ENCODE data around the gene APCDD1L.

Gene APCDD1L

DNA sequence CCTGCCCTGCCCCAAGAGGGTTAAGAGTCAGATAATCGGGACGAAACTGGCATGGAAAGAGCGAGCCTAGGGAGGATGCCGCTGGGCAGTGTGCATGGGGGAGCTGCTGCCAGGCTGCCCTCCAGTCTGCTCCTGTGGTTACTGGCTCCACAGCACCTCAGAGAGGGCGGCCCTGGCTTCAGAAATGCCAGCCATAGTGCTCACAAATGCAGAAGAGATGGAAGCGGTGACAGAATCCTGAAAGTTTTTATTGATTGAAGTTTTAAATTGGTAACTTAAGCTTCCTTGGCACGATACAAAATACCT is 68.3 kb downstream of the APCDD1L start:
- no peak overlapping the region for H3K4me3 ChIP-seq (ENCODE audit: low read length)
- peaks cover 3% of the 10 kb centered on the region for H3K36me3 ChIP-seq (ENCODE audit: control insufficient read depth, insufficient read depth, low read length)
- no peaks in the 10 kb centered on the region for H3K4me1 ChIP-seq (ENCODE audit: control insufficient read depth, insufficient read depth, low read length)
- no peaks in the 10 kb centered on the region for H3K27me3 ChIP-seq (ENCODE audit: control insufficient read depth, insufficient read depth, low read length)
- no peak overlapping the region for H3K9ac ChIP-seq (ENCODE audit: low read length)
- H3K9me3 ChIP-seq (ENCODE audit: control insufficient read depth, low read length), result no peaks in the 10 kb centered on the region

DNA sequence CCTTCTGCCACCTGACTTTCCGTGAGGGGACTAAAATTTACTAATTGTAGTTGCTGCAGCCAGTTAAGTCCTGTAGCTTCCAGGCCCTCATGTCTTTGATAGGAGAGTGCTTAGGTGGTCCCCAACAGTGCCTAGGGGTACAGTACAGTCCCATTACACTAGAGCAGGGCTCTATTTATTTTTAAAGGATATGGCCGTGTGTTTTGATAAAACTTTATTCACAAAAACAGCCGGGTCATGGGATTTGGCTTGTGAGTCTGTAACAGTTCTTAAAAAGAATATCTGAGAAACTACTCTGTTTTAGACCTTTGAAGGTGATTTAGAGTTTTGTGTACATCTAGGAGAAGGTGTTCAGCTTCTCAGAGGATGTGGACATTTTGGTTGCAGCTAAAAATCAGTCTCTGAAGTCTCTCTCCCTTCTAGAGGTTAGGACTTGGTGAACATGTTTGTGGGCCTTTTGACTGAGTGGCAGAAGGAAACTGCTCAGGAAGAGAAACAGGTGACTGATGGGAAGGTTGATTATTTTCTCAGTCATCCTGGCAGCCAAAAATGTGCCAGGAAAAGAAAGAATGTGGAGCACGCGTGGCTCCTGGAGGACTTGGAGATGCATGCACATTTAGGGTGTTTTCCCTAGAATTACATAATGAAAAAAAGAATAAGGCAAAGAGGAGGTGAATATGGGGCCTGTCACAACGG is 68.8 kb downstream of the APCDD1L start:
- H3K4me3 ChIP-seq (ENCODE audit: low read length), result no peak overlapping the region
- no peak overlapping the region for H3K9ac ChIP-seq (ENCODE audit: low read length)
- no peaks in the 10 kb centered on the region for H3K27me3 ChIP-seq (ENCODE audit: control insufficient read depth, insufficient read depth, low read length)
- H3K9me3 ChIP-seq (ENCODE audit: control insufficient read depth, low read length), result no peaks in the 10 kb centered on the region
- peaks cover 4% of the 10 kb centered on the region for H3K36me3 ChIP-seq (ENCODE audit: control insufficient read depth, insufficient read depth, low read length)
- no peaks in the 10 kb centered on the region for H3K4me1 ChIP-seq (ENCODE audit: control insufficient read depth, insufficient read depth, low read length)

DNA sequence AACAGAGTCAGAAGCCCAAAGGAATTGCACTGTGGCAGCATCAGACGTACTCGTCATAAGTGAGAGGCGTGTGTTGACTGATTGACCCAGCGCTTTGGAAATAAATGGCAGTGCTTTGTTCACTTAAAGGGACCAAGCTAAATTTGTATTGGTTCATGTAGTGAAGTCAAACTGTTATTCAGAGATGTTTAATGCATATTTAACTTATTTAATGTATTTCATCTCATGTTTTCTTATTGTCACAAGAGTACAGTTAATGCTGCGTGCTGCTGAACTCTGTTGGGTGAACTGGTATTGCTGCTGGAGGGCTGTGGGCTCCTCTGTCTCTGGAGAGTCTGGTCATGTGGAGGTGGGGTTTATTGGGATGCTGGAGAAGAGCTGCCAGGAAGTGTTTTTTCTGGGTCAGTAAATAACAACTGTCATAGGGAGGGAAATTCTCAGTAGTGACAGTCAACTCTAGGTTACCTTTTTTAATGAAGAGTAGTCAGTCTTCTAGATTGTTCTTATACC is 70.4 kb downstream of the APCDD1L start:
- Histone ChIP-seq H3K9me3 (ENCODE audit: control insufficient read depth, low read length) (no peaks in the 10 kb centered on the region), H3K27me3 (ENCODE audit: control insufficient read depth, insufficient read depth, low read length) (no peaks in the 10 kb centered on the region), H3K36me3 (ENCODE audit: control insufficient read depth, insufficient read depth, low read length) (peaks cover 4% of the 10 kb centered on the region)

DNA sequence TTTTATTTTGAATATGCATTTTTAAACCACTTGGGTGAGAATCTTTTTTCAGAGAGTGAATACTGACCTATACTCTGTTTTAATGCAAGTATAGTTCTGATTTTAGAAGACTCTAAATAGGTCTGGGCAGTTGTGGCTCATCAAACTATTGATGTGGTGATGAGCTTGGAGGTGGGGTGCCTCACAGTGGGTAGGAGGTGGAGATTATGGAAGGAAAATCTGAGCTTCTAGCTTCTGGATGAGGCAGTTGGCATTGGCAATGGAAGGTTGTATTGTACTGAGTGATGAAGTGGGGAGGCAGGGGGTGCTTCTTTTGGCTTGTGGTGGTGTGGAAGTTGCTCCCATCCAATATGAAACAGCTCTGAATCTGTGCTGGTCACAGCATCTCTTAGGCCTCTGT is 73.5 kb downstream of the APCDD1L start:
- H3K4me3 ChIP-seq (ENCODE audit: low read length), result no peak overlapping the region
- H3K36me3 ChIP-seq (ENCODE audit: control insufficient read depth, insufficient read depth, low read length), result peaks cover 8% of the 10 kb centered on the region
- no peaks in the 10 kb centered on the region for H3K27me3 ChIP-seq (ENCODE audit: control insufficient read depth, insufficient read depth, low read length)
- no peaks in the 10 kb centered on the region for H3K4me1 ChIP-seq (ENCODE audit: control insufficient read depth, insufficient read depth, low read length)
- no peak overlapping the region for H3K9ac ChIP-seq (ENCODE audit: low read length)
- no peaks in the 10 kb centered on the region for H3K9me3 ChIP-seq (ENCODE audit: control insufficient read depth, low read length)

More for the DNA sequence above, 70.4 kb downstream of the APCDD1L start:
- Histone ChIP-seq H3K9ac (ENCODE audit: low read length) (no peak overlapping the region), H3K4me3 (ENCODE audit: low read length) (no peak overlapping the region), H3K4me1 (ENCODE audit: control insufficient read depth, insufficient read depth, low read length) (no peaks in the 10 kb centered on the region)

DNA sequence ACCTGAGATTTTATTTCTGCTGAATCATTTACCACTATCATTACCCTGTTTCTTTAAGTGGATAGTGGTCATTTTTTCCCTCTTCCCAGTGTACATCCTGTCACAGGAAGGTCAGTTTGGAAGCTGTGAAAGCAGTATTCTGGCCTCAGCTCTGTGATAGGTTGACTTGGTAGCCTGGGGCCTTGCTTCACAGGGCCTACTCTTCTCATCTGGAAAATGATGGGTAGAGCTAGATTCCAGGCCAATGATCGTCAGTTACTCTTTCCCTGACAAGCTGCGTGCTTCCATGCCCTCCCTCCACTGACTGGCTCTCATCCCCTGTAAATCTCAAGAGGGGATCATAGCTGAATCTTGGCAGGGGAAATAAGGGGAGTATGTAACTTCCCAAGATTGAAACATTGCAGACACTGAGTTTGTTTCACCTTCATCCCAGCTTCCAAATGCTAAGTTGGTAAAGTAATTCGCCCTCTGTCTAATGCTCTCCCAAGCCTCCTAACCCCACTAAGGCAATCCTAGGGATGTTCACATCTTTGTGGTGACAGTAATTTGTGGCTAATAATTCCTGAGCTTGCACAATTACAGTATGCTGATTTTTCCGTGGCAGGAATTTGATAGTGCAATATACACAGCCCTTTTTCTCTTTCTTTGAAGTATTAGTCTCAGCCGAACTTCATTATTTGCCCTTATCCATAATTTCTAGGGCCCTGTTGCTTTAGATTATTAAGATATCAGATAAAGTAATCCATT is 75.0 kb downstream of the APCDD1L start:
- no peak overlapping the region for H3K9ac ChIP-seq (ENCODE audit: low read length)
- no peaks in the 10 kb centered on the region for H3K9me3 ChIP-seq (ENCODE audit: control insufficient read depth, low read length)
- no peaks in the 10 kb centered on the region for H3K4me1 ChIP-seq (ENCODE audit: control insufficient read depth, insufficient read depth, low read length)
- no peaks in the 10 kb centered on the region for H3K27me3 ChIP-seq (ENCODE audit: control insufficient read depth, insufficient read depth, low read length)
- H3K36me3 ChIP-seq (ENCODE audit: control insufficient read depth, insufficient read depth, low read length), result peaks cover 8% of the 10 kb centered on the region
- H3K4me3 ChIP-seq (ENCODE audit: low read length), result no peak overlapping the region

DNA sequence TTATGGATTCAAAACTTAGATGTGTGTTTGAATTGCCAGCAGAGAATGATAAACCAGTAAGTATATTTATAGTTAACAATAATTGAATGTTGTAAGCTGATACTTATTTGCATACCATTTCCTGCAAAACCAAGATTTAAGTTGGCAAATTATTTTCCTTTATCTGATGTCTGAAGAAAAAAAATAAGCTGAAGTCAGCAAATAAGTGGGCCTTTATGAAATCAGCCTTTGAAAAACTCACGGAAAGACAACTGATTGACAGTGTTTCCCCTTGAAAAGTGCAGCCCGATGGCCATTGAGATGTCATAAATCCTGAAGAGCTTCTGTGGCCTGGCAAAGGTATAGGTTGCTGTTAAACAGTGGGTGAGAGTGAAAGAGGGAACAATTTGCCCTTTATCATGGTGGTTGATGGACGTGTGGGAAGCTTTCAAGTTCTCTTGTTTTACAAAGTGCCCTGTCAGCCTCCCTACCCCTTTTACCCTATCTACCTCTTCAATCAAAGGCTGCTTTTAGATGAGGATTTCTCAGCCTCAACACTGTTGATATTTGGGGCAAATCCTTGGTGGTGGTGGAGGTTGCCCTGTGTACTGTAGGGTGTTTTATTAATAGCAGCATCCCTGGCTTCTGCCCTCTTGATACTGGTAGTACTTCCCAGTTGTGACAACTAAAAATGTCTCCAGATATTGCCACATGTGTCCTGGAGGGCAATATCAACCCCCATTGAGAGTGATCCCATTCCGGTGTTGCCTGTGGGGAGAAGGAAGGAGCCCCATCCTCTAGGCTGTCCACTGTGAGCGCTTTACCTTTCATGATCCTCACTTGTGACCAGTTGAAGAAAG is 76.0 kb downstream of the APCDD1L start:
- H3K27me3 ChIP-seq (ENCODE audit: control insufficient read depth, insufficient read depth, low read length), result no peaks in the 10 kb centered on the region
- no peak overlapping the region for H3K4me3 ChIP-seq (ENCODE audit: low read length)

DNA sequence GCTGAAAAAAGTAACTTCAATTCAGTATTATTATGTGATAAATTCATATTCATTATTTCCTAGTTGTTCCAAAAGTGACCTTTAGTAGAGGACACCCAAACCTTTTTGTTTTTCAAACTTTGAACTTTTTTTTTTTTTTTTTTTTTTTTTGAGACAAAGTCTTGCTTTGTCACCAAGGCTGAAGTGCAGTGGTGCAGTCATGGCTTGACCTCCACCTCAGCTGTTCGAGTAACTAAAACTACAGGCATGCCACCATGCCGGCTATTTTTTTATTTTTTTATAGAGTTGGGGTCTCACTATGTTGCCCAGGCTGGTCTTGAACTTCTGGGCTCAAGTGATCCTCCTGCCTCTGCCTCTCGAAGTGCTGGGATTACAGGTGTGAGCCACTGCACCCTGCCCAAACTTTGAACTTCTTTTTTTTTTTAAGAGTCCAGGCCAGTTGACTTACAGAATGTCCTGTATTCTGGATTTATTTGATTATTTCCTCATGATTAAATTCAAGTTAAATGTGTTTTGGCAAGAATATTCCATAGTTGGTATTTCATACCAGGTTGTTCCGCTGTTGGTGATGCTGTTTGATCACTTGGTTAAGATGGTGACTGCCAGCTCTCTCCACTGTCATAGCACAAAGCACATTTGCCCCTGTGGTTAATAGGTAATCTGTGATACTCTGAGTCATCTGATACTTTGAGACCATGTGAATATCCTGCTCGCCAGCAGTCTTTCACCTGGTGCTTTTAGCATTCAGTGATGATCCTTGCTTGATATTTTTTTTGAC is 78.1 kb downstream of the APCDD1L start:
- H3K9me3 ChIP-seq (ENCODE audit: control insufficient read depth, low read length), result no peaks in the 10 kb centered on the region
- H3K4me1 ChIP-seq (ENCODE audit: control insufficient read depth, insufficient read depth, low read length), result peaks cover 8% of the 10 kb centered on the region
- no peak overlapping the region for H3K9ac ChIP-seq (ENCODE audit: low read length)
- H3K4me3 ChIP-seq (ENCODE audit: low read length), result no peak overlapping the region
- no peaks in the 10 kb centered on the region for H3K27me3 ChIP-seq (ENCODE audit: control insufficient read depth, insufficient read depth, low read length)
- peaks cover 6% of the 10 kb centered on the region for H3K36me3 ChIP-seq (ENCODE audit: control insufficient read depth, insufficient read depth, low read length)

More for the DNA sequence above, 76.0 kb downstream of the APCDD1L start:
- Histone ChIP-seq H3K4me1 (ENCODE audit: control insufficient read depth, insufficient read depth, low read length) (no peaks in the 10 kb centered on the region), H3K9me3 (ENCODE audit: control insufficient read depth, low read length) (no peaks in the 10 kb centered on the region), H3K36me3 (ENCODE audit: control insufficient read depth, insufficient read depth, low read length) (peaks cover 8% of the 10 kb centered on the region), H3K9ac (ENCODE audit: low read length) (no peak overlapping the region)

DNA sequence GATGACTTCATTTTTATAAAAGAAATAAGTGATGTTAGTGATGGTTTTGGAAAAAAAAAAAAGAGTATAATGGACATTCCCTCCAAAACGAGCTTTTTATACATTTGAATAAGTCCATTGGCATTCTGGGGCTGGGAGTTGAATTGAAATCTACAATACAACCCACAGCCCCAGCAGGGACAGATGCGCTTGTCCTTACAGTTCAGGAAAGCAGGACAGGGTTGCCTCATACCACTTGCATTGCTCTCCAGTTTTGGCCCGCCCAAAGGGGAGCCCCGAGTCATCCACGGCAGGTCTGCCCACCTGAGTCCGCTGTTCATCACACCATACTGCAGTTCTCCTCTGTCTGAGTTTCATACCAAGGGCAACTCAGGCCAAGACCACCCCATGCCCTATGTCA is 80.0 kb downstream of the APCDD1L start:
- peaks cover 3% of the 10 kb centered on the region for H3K36me3 ChIP-seq (ENCODE audit: control insufficient read depth, insufficient read depth, low read length)

DNA sequence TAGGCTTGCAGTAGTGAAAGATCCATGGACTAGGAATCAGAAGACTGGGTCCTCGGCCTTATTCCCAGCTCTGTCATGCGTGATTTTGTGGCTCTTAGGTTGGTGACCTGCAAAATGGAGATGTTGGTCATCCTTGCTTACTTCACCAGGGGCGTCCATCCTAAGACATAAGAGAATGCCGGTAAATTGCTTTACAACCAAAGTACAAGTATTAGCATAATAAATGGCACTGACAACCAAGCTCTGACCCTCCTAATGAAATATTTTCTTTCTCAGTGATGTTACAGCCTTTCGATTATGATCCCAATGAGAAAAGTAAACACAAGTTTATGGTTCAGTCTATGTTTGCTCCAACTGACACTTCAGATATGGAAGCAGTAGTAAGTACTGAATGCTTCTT is 80.9 kb downstream of the APCDD1L start:
- no peaks in the 10 kb centered on the region for H3K9me3 ChIP-seq (ENCODE audit: control insufficient read depth, low read length)
- no peak overlapping the region for H3K9ac ChIP-seq (ENCODE audit: low read length)
- H3K4me3 ChIP-seq (ENCODE audit: low read length), result no peak overlapping the region
- H3K36me3 ChIP-seq (ENCODE audit: control insufficient read depth, insufficient read depth, low read length), result peaks cover under 1% of the 10 kb centered on the region
- H3K27me3 ChIP-seq (ENCODE audit: control insufficient read depth, insufficient read depth, low read length), result no peaks in the 10 kb centered on the region
- H3K4me1 ChIP-seq (ENCODE audit: control insufficient read depth, insufficient read depth, low read length), result peaks cover 14% of the 10 kb centered on the region

More for the DNA sequence above, 80.0 kb downstream of the APCDD1L start:
- Histone ChIP-seq H3K9ac (ENCODE audit: low read length) (no peak overlapping the region), H3K9me3 (ENCODE audit: control insufficient read depth, low read length) (no peaks in the 10 kb centered on the region), H3K27me3 (ENCODE audit: control insufficient read depth, insufficient read depth, low read length) (no peaks in the 10 kb centered on the region), H3K4me1 (ENCODE audit: control insufficient read depth, insufficient read depth, low read length) (peaks cover 14% of the 10 kb centered on the region), H3K4me3 (ENCODE audit: low read length) (no peak overlapping the region)

DNA sequence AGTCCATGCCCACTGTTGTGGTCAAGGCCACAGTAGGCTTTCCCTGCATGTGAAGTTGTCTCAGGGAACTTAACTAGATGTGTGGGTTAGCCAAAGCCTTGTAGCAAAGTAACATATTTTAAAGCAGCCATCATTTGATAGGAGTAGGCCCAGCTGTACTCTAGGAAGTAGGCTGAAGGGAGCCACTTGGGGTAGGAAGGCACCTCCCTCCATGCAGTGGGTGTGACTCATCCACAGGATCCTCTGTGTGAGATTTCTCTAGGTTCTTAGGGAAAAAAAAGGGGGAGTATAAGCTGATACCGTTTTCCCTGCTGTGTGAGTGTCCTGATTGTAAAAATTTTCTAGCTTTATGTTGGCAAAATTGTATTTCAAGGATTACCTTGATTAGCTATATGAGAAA is 81.4 kb downstream of the APCDD1L start:
- Histone ChIP-seq H3K4me1 (ENCODE audit: control insufficient read depth, insufficient read depth, low read length) (peaks cover 14% of the 10 kb centered on the region), H3K9ac (ENCODE audit: low read length) (no peak overlapping the region), H3K9me3 (ENCODE audit: control insufficient read depth, low read length) (no peaks in the 10 kb centered on the region), H3K4me3 (ENCODE audit: low read length) (no peak overlapping the region), H3K36me3 (ENCODE audit: control insufficient read depth, insufficient read depth, low read length) (no peaks in the 10 kb centered on the region), H3K27me3 (ENCODE audit: control insufficient read depth, insufficient read depth, low read length) (no peaks in the 10 kb centered on the region)

DNA sequence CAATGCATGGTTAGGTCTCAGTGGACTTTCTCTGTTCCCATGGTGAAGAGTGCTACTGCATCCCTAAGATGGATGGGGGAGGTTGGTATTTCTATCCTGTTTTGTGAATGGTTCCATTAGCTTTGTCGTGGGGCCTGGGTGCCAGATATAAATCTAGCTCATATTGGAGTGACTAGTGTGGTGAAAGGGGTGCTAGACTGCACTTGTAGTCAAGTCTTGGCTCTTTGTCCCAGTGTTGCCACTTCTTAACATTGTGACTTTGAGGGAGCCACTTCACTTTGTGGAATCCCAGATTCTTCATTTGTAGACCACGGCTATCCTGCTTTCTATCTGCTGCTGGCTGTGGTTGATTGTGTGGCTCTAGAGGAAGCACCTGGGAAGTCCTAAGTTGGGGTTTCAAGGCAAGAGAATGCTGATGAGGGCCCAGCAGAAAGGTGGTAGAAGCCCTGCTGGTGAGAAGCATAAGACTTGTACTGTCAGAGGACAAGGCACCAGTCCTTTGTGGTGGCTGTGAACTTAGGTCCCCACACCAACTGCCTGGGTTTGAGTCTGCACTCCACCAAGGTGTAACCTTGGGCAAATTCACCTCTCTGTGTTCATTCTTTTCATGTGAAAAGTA is 82.1 kb downstream of the APCDD1L start:
- Histone ChIP-seq H3K9ac (ENCODE audit: low read length) (no peak overlapping the region), H3K4me1 (ENCODE audit: control insufficient read depth, insufficient read depth, low read length) (peaks cover 14% of the 10 kb centered on the region), H3K4me3 (ENCODE audit: low read length) (no peak overlapping the region), H3K36me3 (ENCODE audit: control insufficient read depth, insufficient read depth, low read length) (no peaks in the 10 kb centered on the region), H3K27me3 (ENCODE audit: control insufficient read depth, insufficient read depth, low read length) (no peaks in the 10 kb centered on the region), H3K9me3 (ENCODE audit: control insufficient read depth, low read length) (no peaks in the 10 kb centered on the region)

Data from mucosa of stomach (tissue), 1 donor.